GM21723 (cell line): Measurements from ENCODE around the gene RIMS3.
"Not testable (repeated sequence)": the region's sequence is repeated elsewhere in the genome, so short reads cannot be mapped to it uniquely, and the experiment has no call there.

Experiments
- ATAC-seq: cut with Tn5 transposase; IDR thresholded peaks from one replicate; pipeline ENCODE4 v1.9.1; 2021; ENCODE audit warnings: mild to moderate bottlenecking, moderate library complexity; ENCODE audit not compliant: unreplicated experiment

RIMS3 gene

DNA sequence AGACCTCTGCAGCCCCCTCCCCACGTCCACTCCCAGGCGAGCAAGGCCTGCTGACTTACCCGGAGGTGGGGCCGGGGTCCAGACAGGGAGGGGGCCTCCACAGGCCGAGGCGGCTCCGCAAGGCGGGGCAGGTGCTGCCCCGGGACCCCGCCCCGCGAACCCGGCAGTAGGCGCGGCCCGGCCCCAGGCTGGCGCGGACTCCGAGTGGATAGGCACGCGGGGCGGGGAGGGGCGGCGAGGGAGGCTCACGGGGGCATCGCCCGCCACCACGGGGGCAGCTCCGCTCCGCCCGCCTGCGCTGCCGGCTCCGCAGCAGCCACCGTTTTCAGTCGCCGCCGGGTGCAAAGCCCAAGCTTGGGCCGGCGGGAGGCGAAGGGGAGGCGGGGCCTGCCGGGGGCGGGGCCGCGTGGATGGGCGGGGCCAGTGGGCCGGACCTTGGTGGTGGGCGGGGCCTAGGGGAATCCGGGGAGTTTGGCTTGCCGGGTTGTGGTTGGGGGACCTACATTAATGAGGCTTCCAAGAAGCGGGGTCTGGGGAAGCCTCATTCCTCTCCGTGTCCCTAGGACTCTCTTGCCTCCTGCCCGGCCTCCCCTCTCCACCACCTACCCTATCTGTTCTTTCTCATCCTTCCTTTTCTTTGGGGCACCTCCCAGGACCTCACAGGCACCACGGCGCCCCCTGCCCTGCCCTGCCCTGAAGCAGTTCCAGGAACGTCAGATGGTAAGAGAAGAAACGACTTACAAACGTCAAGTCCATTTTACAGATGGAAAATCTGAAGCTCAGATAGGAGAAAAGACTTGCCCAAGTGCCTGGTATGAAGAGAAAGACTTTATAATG, at the start of gene RIMS3:
TSS of gene RIMS3 (minus strand) at position 348 of the 837 bp plus-strand sequence. CDS start 23,757 bp downstream, outside the sequence.
- peak; percentile 73 for ATAC-seq

DNA sequence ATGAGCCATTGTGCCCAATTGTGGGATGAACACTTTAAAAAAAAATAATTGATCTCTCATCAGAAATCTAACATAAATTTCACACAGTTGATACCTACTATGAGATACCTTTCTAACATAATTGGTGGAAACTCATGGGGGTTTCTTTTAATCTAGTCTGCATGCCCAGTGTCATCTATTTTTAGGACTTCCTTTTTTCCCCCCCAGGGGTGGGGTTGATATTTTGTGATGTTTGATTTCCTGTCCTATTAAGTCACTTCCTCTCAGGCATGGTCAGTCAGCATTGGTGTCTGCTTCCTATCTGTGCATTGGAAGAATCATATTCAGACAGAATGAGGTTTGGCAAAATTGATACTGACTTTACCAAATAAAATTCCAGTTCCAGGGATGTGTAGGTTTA, 47.5 kb upstream of the RIMS3 start:
- ATAC-seq, result no peak

DNA sequence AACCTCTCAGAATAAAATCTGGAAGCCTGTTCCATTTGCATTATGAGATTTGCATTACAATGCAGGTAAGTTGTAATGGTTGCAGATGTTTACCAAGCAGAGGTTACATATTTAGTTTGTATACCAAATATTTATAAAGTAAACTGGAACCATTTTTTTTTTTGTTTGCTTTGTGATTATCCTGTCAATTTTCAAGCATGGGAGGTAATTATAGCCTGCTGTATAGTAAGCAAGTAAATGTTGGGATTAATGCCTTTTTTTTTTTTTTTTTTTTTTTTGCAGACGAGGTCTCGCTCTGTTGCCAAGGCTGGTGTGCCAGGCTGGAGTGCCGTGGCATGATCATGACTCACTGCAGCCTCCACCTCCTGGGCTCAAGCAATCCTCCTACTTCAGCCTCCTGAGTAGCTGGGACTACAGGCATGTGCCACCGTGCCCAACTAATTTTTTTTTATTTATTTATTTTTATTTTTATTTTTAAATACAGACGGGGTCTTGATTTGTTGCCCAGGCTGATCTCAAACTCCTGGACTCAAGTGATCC, 47.0 kb upstream of the RIMS3 start:
- no peak for ATAC-seq

GRCh38 chr1:40711465-40712404, 46.3 kb upstream of the RIMS3 start:
- ATAC-seq, result no peak

DNA sequence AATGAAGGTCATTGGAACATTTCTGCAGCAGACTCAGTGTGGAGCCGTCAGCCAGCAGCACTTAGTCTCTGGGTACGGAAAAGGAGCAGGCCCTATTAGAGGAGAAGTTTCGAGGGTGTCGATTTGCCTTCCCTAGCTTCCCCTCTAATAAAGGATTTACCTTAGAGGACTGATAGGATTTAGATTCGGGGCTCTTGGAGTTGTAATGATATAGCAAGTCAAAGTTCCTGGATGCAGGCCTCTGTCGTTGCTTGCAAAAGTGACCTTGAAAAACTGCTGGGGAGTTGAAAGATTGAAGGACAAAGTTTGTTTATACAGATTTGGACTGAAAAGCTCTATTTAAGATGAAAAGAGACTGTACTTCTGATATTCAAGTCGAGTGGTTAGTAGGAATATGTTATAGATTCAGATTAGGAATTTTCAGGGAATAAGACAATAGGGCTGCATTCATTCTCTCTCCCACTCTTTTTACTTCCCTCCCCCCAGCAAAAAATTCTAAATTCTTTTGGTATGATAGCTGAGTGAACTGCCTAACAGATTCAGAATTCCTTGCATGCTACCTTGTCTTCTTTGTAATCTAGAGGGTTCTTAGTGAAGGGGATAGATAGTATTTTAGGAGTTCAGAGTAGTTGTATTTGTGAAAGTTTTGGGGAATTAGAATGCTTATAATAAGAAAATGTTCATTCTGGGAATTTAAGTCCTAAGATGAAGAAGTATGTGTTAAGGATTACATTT, 45.3 kb upstream of the RIMS3 start:
- no peak for ATAC-seq

GRCh38 chr1:40709802-40710278, 44.4 kb upstream of the RIMS3 start:
- no peak for ATAC-seq

GRCh38 chr1:40709100-40709801, 43.8 kb upstream of the RIMS3 start:
- peak; percentile 89 for ATAC-seq

DNA sequence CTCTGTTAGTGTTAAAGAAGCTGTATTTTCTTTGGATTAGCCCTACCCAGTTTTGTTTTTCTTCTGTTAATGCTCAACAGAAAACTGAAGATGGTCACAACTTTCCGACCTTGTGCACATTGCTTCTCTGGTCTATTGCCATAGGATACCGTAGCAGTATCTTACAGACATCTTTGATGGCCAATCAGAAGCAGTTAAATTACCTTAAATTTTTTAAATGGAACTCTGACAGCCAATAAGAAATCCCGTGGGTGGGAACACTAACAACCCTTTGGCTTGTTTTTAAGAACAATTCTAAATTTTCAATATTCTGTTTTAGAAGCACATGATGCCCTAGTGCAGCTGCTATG, 43.2 kb upstream of the RIMS3 start:
- ATAC-seq, result peak; percentile 70

DNA sequence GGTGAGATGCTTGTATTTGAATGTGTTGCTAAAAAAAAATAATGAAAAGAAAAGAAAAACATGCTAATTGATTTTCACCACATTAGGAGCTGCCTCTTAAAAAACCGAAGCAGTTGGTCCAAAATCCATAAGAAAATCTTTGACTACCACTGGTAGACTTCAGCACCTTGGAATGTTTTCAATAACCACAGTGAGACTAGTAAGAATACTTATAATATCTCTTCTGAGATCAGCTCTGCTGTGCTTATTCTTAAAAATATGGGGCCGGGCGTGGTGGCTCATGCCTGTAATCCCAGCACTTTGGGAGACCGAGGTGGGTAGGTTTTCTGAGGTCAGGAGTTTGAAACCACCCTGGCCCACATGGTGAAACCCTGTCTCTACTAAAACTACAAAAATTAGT, 41.1 kb upstream of the RIMS3 start:
- no peak for ATAC-seq

- no peak for ATAC-seq
Observed at GRCh38 chr1:40704817-40705733, 39.6 kb upstream of the RIMS3 start.

- no peak for ATAC-seq
Observed at GRCh38 chr1:40703316-40703715, 37.8 kb upstream of the RIMS3 start.

DNA sequence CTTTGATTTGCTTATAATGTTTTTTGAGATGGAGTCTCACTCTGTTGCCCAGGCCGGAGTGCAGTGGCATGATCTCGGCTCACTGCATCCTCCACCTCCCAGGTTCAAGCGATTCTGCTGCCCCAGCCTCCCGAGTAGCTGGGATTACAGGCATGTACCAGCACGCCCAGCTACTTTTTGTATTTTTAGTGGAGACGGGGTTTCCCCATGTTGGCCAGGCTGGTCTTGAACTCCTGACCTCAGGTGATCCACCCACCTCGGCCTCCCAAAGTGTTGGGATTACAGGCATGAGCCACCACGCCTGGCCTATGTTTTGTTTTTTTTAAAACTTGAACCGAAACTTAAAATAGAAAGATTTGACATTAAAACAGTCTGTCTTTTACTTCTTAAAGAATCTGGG, 37.3 kb upstream of the RIMS3 start:
- ATAC-seq, result not testable (repeated sequence)

GRCh38 chr1:40701684-40702083, 36.2 kb upstream of the RIMS3 start:
- ATAC-seq, result no peak

DNA sequence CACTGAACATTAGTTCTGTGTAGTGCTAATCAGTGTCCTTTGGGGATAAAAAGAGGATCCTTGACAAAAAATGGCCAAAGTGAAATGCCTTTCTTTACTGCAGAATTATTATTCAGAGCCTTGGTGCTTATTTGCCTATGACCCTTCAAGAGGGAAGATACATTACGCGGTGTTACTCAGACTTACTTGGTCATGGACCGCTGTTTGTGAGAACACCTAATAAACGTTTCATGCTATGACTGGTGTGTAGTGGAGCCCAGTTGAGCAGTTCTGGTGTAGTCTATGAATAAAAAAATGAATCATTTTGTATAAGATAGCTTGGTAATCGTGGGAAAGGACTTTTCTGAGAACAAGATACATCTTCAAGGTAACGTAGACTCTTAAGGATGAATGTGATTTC, 34.3 kb upstream of the RIMS3 start:
- peak; percentile 54 for ATAC-seq

DNA sequence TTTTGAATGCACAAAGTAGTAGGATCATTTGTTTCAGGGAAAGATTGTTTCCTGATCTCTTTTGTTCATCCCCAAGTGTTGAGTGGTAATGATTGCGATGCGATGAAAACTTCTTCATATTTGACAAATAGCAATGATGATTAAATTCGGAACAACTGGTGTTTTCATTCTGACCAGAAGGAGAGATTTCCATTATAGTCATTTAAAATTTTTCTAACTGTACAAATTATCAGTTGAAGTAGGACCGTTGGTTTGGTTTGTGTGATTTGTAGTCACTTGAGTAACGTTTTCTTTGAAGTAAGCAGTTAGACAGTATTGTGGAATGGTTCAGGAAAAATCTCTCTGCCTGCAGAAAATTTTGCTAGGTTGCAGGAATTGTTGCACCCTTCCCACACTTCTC, 32.0 kb upstream of the RIMS3 start:
- ATAC-seq, result no peak

- no peak for ATAC-seq
Observed at GRCh38 chr1:40696294-40696693, 30.8 kb upstream of the RIMS3 start.

GRCh38 chr1:40694353-40694874, 28.9 kb upstream of the RIMS3 start:
- ATAC-seq, result no peak

DNA sequence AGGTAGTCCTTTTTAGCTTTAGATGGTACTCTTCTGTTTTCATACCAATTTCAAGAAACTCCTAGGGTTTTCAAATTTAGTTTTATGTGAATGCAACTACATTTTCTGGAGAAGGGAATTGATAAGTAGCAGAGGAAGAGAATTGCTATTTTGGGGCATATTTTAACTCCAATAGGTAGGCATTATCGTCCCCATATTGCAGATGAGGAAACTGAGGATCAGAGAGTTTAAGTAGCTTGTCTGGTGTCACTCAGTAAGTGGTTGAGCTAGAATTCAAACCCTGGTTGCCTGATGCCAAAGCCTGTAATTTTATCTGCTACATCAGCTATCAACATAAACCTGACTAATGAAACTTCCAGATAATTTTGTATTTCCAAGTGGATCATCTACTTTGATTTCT, 27.9 kb upstream of the RIMS3 start:
- ATAC-seq, result no peak

- peak; percentile 16 for ATAC-seq
Observed at GRCh38 chr1:40692429-40692895, 27.0 kb upstream of the RIMS3 start.
